AG10803 (cell line): ENCODE measurements around the gene ATXN7L3B.
"Not testable (repeated sequence)": the region's sequence is repeated elsewhere in the genome, so short reads cannot be mapped to it uniquely, and the experiment has no call there.

Experiments
- DNase-seq: peaks from one replicate; pipeline ENCODE4 v3.0.0; 2010; ENCODE audit warnings: low read depth
- H3K4me3 ChIP-seq: 2 replicates; pipeline ENCODE4 v1.5.1; 2011; ENCODE audit warnings: mild to moderate bottlenecking, low read length, control low read depth
- TF ChIP-seq, protein P1 (sequence below): conservative IDR thresholded peaks from 2 replicates; pipeline ENCODE4 v1.5.1; 2011; ENCODE audit warnings: mild to moderate bottlenecking, low read length, control low read depth, inconsistent platforms

The ATXN7L3B gene, protein sequence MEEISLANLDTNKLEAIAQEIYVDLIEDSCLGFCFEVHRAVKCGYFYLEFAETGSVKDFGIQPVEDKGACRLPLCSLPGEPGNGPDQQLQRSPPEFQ

DNA sequence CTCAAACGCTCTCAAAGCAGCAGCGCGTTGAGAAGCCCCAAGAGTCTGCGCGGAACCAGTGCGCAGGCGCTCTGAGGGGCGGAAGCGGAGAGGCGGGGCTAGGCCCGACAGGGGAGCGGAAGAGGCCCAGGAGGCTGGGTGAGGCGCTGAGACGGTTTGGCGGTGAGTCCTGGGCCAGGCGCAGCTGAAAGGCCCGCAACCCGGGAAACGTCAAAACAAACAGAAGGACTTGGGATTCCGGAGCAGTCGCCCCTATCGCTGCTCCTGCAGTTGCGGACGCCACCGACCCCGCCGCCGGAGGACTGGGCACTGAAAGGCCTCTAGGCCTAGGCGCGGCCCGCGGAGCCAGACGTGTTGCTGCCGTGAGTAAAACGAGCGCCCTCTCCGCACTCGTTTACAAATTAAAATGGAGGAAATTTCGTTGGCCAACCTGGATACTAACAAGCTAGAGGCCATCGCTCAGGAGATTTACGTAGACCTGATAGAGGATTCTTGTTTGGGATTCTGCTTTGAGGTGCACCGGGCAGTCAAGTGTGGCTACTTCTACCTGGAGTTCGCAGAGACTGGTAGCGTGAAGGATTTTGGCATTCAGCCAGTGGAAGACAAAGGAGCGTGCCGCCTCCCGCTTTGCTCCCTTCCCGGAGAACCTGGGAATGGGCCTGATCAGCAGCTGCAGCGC lies at the start of gene ATXN7L3B:
Gene ATXN7L3B, plus strand, starts transcription at position 129 of the 679 bp plus-strand sequence. Its CDS starts 278 bp downstream, at position 407.
- DNase-seq, result peak; percentile 93
- peak within 1 kb of the TSS; percentile 93 for H3K4me3 ChIP-seq
- TF ChIP-seq, protein P1, sequence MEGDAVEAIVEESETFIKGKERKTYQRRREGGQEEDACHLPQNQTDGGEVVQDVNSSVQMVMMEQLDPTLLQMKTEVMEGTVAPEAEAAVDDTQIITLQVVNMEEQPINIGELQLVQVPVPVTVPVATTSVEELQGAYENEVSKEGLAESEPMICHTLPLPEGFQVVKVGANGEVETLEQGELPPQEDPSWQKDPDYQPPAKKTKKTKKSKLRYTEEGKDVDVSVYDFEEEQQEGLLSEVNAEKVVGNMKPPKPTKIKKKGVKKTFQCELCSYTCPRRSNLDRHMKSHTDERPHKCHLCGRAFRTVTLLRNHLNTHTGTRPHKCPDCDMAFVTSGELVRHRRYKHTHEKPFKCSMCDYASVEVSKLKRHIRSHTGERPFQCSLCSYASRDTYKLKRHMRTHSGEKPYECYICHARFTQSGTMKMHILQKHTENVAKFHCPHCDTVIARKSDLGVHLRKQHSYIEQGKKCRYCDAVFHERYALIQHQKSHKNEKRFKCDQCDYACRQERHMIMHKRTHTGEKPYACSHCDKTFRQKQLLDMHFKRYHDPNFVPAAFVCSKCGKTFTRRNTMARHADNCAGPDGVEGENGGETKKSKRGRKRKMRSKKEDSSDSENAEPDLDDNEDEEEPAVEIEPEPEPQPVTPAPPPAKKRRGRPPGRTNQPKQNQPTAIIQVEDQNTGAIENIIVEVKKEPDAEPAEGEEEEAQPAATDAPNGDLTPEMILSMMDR, result no peak

DNA sequence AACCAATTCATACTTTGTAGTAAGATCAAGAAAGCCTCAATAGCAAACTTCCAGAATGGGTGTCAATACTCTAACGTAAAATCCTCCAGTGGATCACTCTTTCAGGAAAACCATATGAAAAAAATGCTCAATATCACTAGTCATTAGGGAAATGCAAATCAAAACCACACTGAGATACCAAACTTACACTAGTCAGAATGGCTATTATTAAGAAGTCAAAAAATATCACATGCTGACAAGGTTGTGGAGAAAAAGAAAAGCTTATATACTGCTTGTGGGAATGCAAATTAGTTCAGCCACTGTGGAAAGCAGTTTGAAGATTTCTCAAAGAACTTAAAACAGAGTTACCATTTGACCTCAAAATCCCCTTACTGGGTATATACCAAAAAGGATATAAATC lies 49.5 kb upstream of the ATXN7L3B start:
- DNase-seq, result no peak
- TF ChIP-seq, protein P1, result no peak
- H3K4me3 ChIP-seq, result no peak overlapping the region

DNA sequence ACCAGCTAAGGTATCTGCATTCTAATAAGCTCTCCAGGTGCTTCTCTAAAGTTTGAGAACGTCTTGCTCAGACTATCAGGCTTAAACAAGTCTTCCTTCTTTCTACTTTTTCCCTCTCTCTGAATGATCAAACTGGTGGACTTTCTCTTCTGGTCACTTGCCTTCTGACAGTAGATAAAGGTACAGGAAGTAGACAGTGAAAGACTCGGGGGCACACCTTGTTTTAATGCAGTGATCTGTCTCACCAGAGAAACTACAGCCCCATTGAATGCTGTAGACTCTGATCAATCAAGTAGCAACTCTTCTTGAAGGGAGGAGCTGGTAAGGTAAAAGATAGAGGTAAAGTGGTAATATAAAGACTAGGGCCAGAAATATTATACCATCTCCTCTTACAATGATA lies 48.1 kb upstream of the ATXN7L3B start:
- TF ChIP-seq, protein P1, result no peak
- no peak for DNase-seq
- no peak overlapping the region for H3K4me3 ChIP-seq

- no peak for DNase-seq
- no peak overlapping the region for H3K4me3 ChIP-seq
- TF ChIP-seq, protein P1, result no peak
Measured at GRCh38 chr12:74490390-74491064, 47.1 kb upstream of the ATXN7L3B start.

GRCh38 chr12:74491374-74491773 lies 46.3 kb upstream of the ATXN7L3B start:
- no peak overlapping the region for H3K4me3 ChIP-seq
- no peak for DNase-seq
- TF ChIP-seq, protein P1, result no peak

DNA sequence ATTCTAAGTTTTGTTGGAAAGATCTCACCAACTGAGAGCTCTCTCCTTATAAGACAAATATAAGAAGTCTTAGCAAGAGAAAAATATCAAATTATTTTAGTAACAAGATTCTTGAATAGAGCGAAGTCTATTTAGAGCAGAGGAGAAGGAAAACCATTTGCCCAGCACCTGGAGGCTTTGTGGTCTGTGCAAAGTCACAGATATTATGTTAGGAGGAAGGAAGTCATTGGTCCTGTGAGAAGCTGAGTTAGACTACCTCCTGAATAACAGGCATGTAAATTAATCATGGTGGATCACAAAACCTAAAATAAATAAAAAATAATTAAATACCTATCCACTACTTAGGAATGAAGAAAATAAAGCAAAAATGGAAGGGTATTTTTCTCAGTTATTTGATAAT lies 38.4 kb upstream of the ATXN7L3B start:
- no peak for DNase-seq
- TF ChIP-seq, protein P1, result no peak
- H3K4me3 ChIP-seq, result no peak overlapping the region

DNA sequence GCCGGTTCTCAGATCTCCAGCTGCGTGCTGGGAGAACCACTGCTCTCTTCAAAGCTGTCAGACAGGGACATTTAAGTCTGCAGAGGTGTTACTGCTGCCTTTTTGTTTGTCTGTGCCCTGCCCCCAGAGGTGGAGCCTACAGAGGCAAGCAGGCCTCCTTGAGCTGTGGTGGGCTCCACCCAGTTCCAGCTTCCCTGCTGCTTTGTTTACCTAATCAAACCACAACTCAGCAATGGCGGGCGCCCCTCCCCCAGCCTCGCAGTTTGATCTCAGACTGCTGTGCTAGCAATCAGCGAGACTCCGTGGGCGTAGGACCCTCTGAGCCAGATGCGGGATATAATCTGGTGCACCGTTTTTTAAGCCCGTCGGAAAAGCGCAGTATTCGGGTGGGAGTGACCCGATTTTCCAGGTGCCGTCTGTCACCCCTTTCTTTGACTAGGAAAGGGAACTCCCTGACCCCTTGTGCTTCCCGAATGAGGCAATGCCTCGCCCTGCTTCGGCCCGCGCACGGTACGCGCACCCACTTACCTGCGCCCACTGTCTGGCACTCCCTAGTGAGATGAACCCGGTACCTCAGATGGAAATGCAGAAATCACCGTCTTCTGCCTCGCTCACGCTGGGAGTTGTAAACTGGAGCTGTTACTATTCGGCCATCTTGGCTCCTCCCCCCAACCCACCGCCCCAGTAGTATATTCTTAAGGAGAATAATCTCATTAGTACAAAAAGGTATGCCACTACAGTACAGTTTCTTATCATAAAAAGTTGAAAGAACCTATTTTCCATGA lies 28.6 kb upstream of the ATXN7L3B start:
- not testable (repeated sequence) for H3K4me3 ChIP-seq, DNase-seq
